GM23338 (cell line): ENCODE data around the gene TECTB. TPM values are rescaled to one million over a fixed set of nuclear protein-coding genes. Genes with fewer than 3 reads are reported as not detected.
A peak's percentile ranks its signal among the peaks of the same experiment; 100 is the strongest.

Experiments
- ATAC-seq: fragments of 200-7000 bp; cut with Tn5 transposase; 3 replicates; pipeline ENCODE4 v1.9.1; 2020
- DNase-seq: peaks from one replicate; pipeline ENCODE4 v3.0.0-alpha.2; 2015; ENCODE audit warnings: low spot score
- H2AFZ ChIP-seq: fragments of 200-600 bp; sonication (generic); 2 replicates; pipeline ENCODE4 v1.8.0; 2016; ENCODE audit warnings: antibody characterized with exemption, mild to moderate bottlenecking, moderate library complexity
- H3F3A ChIP-seq: fragments of 200-600 bp; sonication (generic); replicated peaks from 2 replicates; pipeline ENCODE4 v1.8.0; 2017; ENCODE audit warnings: antibody characterized with exemption, mixed run types, low read depth
- H3K27ac ChIP-seq: fragments of 200-600 bp; sonication (generic); 2 replicates; pipeline ENCODE4 v1.6.1; 2016; ENCODE audit warnings: low read depth
- H3K27me3 ChIP-seq: fragments of 200-600 bp; sonication (generic); 2 replicates; pipeline ENCODE4 v1.8.0; 2016; ENCODE audit warnings: mild to moderate bottlenecking, mixed run types, moderate library complexity; ENCODE audit not compliant: insufficient read depth
- H3K36me3 ChIP-seq: fragments of 200-600 bp; sonication (generic); 2 replicates; pipeline ENCODE4 v1.8.0; 2016; ENCODE audit warnings: mild to moderate bottlenecking; ENCODE audit not compliant: insufficient read depth
- H3K4me1 ChIP-seq: fragments of 200-600 bp; sonication (generic); 2 replicates; pipeline ENCODE4 v1.8.0; 2016; ENCODE audit warnings: mild to moderate bottlenecking, moderate library complexity; ENCODE audit not compliant: insufficient read depth
- H3K4me2 ChIP-seq: fragments of 200-600 bp; sonication (generic); 2 replicates; pipeline ENCODE4 v1.7.1; 2017; ENCODE audit warnings: mixed run types
- H3K4me3 ChIP-seq: fragments of 200-600 bp; sonication (generic); 2 replicates; pipeline ENCODE4 v1.6.1; 2016; ENCODE audit warnings: mixed run types
- H3K79me2 ChIP-seq: fragments of 200-600 bp; sonication (generic); replicated peaks from 2 replicates; pipeline ENCODE4 v1.8.0; 2017; ENCODE audit warnings: mild to moderate bottlenecking; ENCODE audit not compliant: insufficient read depth
- H3K9me2 ChIP-seq: fragments of 200-600 bp; sonication (generic); 2 replicates; pipeline ENCODE4 v1.8.0; 2017; ENCODE audit not compliant: insufficient read depth
- H4K20me1 ChIP-seq: fragments of 200-600 bp; sonication (generic); replicated peaks from 2 replicates; pipeline ENCODE4 v1.8.0; 2017; ENCODE audit warnings: mild to moderate bottlenecking; ENCODE audit not compliant: insufficient read depth
- H3K27ac Mint-ChIP-seq: 2 replicates; pipeline ENCODE4 v1.8.0; 2020; ENCODE audit warnings: inconsistent platforms, mild to moderate bottlenecking, moderate library complexity, mixed read lengths
- H3K27me3 Mint-ChIP-seq: 3 replicates; pipeline ENCODE4 v1.8.0; 2022; ENCODE audit warnings: low read depth, mild to moderate bottlenecking, moderate library complexity, mixed read lengths, inconsistent platforms; ENCODE audit not compliant: insufficient read depth, poor library complexity
- H3K36me3 Mint-ChIP-seq: 3 replicates; pipeline ENCODE4 v1.8.0; 2021; ENCODE audit warnings: low read depth, mild to moderate bottlenecking, inconsistent platforms, moderate library complexity, mixed read lengths
- H3K4me1 Mint-ChIP-seq: 3 replicates; pipeline ENCODE4 v1.8.0; 2020; ENCODE audit warnings: mild to moderate bottlenecking, inconsistent platforms, mixed read lengths
- H3K4me3 Mint-ChIP-seq: 3 replicates; pipeline ENCODE4 v1.8.0; 2021; ENCODE audit warnings: moderate library complexity, mild to moderate bottlenecking, inconsistent platforms, mixed read lengths
- H3K9me3 Mint-ChIP-seq: 3 replicates; pipeline ENCODE4 v1.8.0; 2020; ENCODE audit warnings: moderate library complexity, mild to moderate bottlenecking, inconsistent platforms, mixed read lengths
- CREB1 ChIP-seq: fragments of 250-450 bp; sonication (Bioruptor Pico); IDR thresholded peaks from 2 replicates; pipeline ENCODE4 v1.5.0; 2020; ENCODE audit warnings: low read depth, mild to moderate bottlenecking, moderate library complexity
- EZH2 ChIP-seq: fragments of 200-600 bp; sonication (generic); IDR thresholded peaks from one replicate; pipeline ENCODE4 v1.8.0; 2017; ENCODE audit warnings: antibody characterized with exemption, mild to moderate bottlenecking, low read depth; ENCODE audit not compliant: unreplicated experiment
- EZH2phosphoT487 ChIP-seq: fragments of 200-600 bp; sonication (generic); IDR thresholded peaks from one replicate; pipeline ENCODE4 v1.8.1; 2018; ENCODE audit warnings: antibody characterized with exemption; ENCODE audit not compliant: unreplicated experiment
- JUNB ChIP-seq: IDR thresholded peaks from one replicate; pipeline ENCODE4 v1.6.1; 2016; ENCODE audit warnings: antibody characterized with exemption; ENCODE audit not compliant: unreplicated experiment
- NANOG ChIP-seq: IDR thresholded peaks from 2 replicates; pipeline ENCODE4 v1.6.1; 2016; ENCODE audit warnings: antibody characterized with exemption, borderline replicate concordance
- POLR2AphosphoS5 ChIP-seq: IDR thresholded peaks from 2 replicates; pipeline ENCODE4 v1.6.1; 2016; ENCODE audit warnings: antibody characterized with exemption, low read depth
- STAT1 ChIP-seq: IDR thresholded peaks from one replicate; pipeline ENCODE4 v1.6.1; 2016; ENCODE audit warnings: antibody characterized with exemption; ENCODE audit not compliant: unreplicated experiment
- ZNF114 ChIP-seq: fragments of 250-450 bp; sonication (Bioruptor Pico); IDR thresholded peaks from 2 replicates; pipeline ENCODE4 v1.5.0; 2020; ENCODE audit warnings: mild to moderate bottlenecking, moderate library complexity
- ZNF331 ChIP-seq: fragments of 250-450 bp; sonication (Bioruptor Pico); IDR thresholded peaks from 2 replicates; pipeline ENCODE4 v1.5.0; 2020; ENCODE audit warnings: low read depth, mild to moderate bottlenecking, moderate library complexity
- polyA plus RNA-seq: library from polyadenylated mRNA; unstranded; fragments of >200 nt; fragmentation: Nextera tagmentation; extraction: Ambion mirVana; gene quantifications from 2 replicates; pipeline ENCODE4 v1.2.1, GENCODE V29; 2016
- total RNA-seq: library from RNA; depleted of rRNA; stranded (reverse); fragments of >200 nt; shearing (Covaris generic); gene quantifications from 2 replicates; pipeline ENCODE4 v1.2.3, GENCODE V29; 2014
- TF ChIP-seq, protein P1 (sequence below): IDR thresholded peaks from 2 replicates; pipeline ENCODE4 v1.6.1; 2016; ENCODE audit warnings: antibody characterized with exemption
- TF ChIP-seq, protein P2 (sequence below), 2 experiments: fragments of 200-600 bp in 1 of 2; sonication (generic) in 1 of 2; conservative IDR thresholded peaks; 2 replicates each; pipeline versions ENCODE4 v1.5.1 to v1.6.1; 2016 to 2017; ENCODE audit warnings: antibody characterized with exemption in 2 of 2, low read depth in 2 of 2, mild to moderate bottlenecking in 2 of 2, moderate library complexity in 1 of 2
- TF ChIP-seq, protein P3 (sequence below): fragments of 250-450 bp; sonication (Bioruptor Pico); IDR thresholded peaks from 2 replicates; pipeline ENCODE4 v1.5.0; 2020; ENCODE audit warnings: mild to moderate bottlenecking, moderate library complexity
- TF ChIP-seq, protein P4 (sequence below): IDR thresholded peaks from one replicate; pipeline ENCODE4 v1.6.1; 2018; ENCODE audit warnings: antibody characterized with exemption; ENCODE audit not compliant: unreplicated experiment

TECTB gene
- total and polyA plus RNA-seq, 2 experiments from 2014 or later, result not detected

DNA sequence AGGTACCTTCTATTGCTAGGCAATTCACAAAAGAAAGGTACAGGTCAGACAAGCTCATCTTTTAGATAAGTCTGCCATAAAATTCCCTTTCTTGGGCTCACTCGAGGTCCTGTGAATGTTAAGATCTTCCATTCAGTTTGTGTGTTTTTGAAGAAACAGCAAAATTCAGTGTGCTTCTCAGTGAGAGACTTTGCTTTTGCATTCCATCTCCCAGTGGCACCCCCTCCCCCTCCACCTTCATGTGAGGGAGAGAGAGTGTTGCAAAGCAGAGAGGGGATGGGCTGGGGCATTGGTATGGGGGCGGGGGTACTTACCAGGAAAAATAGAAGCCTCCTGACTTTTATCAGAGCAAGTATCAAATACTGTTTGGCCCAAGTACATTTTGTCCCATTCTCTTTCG is 3.8 kb upstream of the TECTB start:
- Histone ChIP-seq H3F3A (no peaks in the 10 kb centered on the region), H3K4me2 (peak overlapping the region; percentile 56), H3K27me3 (no peaks in the 10 kb centered on the region), H3K4me1 (peaks cover 24% of the 10 kb centered on the region), H3K79me2 (no peaks in the 10 kb centered on the region), H3K9me2 (0 out of 2 replicates have a peak, but pooled peaks cover 2% of the 10 kb centered on the region), H3K27ac (no peak overlapping the region), H3K36me3 (no peaks in the 10 kb centered on the region), H2AFZ (peak overlapping the region; percentile 20; the same call in 1 of the 2 replicates), H3K4me3 (0 out of 2 replicates have a peak overlapping the region, but pooled peaks have one; percentile 23), H4K20me1 (no peaks in the 10 kb centered on the region)
- H3K27me3 Mint-ChIP-seq, result peaks cover 3% of the 10 kb centered on the region
- H3K36me3 Mint-ChIP-seq, result no peaks in the 10 kb centered on the region
- peak overlapping the region; percentile 57 for H3K4me3 Mint-ChIP-seq
- DNase-seq (peak; percentile 53), ATAC-seq (peak; percentile 94)
- H3K4me1 Mint-ChIP-seq, result peaks cover 24% of the 10 kb centered on the region
- peak overlapping the region; percentile 46; the same call in 1 of the 2 replicates for H3K27ac Mint-ChIP-seq
- no peaks in the 10 kb centered on the region for H3K9me3 Mint-ChIP-seq
- TF ChIP-seq, protein P1, sequence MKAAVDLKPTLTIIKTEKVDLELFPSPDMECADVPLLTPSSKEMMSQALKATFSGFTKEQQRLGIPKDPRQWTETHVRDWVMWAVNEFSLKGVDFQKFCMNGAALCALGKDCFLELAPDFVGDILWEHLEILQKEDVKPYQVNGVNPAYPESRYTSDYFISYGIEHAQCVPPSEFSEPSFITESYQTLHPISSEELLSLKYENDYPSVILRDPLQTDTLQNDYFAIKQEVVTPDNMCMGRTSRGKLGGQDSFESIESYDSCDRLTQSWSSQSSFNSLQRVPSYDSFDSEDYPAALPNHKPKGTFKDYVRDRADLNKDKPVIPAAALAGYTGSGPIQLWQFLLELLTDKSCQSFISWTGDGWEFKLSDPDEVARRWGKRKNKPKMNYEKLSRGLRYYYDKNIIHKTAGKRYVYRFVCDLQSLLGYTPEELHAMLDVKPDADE, result no peak
- TF ChIP-seq, protein P2, sequence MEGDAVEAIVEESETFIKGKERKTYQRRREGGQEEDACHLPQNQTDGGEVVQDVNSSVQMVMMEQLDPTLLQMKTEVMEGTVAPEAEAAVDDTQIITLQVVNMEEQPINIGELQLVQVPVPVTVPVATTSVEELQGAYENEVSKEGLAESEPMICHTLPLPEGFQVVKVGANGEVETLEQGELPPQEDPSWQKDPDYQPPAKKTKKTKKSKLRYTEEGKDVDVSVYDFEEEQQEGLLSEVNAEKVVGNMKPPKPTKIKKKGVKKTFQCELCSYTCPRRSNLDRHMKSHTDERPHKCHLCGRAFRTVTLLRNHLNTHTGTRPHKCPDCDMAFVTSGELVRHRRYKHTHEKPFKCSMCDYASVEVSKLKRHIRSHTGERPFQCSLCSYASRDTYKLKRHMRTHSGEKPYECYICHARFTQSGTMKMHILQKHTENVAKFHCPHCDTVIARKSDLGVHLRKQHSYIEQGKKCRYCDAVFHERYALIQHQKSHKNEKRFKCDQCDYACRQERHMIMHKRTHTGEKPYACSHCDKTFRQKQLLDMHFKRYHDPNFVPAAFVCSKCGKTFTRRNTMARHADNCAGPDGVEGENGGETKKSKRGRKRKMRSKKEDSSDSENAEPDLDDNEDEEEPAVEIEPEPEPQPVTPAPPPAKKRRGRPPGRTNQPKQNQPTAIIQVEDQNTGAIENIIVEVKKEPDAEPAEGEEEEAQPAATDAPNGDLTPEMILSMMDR (conservative IDR thresholded peaks at IDR 0.05; ENCODE audit: low read depth in 2 of 2), result no peak
- TF ChIP-seq, protein P3, sequence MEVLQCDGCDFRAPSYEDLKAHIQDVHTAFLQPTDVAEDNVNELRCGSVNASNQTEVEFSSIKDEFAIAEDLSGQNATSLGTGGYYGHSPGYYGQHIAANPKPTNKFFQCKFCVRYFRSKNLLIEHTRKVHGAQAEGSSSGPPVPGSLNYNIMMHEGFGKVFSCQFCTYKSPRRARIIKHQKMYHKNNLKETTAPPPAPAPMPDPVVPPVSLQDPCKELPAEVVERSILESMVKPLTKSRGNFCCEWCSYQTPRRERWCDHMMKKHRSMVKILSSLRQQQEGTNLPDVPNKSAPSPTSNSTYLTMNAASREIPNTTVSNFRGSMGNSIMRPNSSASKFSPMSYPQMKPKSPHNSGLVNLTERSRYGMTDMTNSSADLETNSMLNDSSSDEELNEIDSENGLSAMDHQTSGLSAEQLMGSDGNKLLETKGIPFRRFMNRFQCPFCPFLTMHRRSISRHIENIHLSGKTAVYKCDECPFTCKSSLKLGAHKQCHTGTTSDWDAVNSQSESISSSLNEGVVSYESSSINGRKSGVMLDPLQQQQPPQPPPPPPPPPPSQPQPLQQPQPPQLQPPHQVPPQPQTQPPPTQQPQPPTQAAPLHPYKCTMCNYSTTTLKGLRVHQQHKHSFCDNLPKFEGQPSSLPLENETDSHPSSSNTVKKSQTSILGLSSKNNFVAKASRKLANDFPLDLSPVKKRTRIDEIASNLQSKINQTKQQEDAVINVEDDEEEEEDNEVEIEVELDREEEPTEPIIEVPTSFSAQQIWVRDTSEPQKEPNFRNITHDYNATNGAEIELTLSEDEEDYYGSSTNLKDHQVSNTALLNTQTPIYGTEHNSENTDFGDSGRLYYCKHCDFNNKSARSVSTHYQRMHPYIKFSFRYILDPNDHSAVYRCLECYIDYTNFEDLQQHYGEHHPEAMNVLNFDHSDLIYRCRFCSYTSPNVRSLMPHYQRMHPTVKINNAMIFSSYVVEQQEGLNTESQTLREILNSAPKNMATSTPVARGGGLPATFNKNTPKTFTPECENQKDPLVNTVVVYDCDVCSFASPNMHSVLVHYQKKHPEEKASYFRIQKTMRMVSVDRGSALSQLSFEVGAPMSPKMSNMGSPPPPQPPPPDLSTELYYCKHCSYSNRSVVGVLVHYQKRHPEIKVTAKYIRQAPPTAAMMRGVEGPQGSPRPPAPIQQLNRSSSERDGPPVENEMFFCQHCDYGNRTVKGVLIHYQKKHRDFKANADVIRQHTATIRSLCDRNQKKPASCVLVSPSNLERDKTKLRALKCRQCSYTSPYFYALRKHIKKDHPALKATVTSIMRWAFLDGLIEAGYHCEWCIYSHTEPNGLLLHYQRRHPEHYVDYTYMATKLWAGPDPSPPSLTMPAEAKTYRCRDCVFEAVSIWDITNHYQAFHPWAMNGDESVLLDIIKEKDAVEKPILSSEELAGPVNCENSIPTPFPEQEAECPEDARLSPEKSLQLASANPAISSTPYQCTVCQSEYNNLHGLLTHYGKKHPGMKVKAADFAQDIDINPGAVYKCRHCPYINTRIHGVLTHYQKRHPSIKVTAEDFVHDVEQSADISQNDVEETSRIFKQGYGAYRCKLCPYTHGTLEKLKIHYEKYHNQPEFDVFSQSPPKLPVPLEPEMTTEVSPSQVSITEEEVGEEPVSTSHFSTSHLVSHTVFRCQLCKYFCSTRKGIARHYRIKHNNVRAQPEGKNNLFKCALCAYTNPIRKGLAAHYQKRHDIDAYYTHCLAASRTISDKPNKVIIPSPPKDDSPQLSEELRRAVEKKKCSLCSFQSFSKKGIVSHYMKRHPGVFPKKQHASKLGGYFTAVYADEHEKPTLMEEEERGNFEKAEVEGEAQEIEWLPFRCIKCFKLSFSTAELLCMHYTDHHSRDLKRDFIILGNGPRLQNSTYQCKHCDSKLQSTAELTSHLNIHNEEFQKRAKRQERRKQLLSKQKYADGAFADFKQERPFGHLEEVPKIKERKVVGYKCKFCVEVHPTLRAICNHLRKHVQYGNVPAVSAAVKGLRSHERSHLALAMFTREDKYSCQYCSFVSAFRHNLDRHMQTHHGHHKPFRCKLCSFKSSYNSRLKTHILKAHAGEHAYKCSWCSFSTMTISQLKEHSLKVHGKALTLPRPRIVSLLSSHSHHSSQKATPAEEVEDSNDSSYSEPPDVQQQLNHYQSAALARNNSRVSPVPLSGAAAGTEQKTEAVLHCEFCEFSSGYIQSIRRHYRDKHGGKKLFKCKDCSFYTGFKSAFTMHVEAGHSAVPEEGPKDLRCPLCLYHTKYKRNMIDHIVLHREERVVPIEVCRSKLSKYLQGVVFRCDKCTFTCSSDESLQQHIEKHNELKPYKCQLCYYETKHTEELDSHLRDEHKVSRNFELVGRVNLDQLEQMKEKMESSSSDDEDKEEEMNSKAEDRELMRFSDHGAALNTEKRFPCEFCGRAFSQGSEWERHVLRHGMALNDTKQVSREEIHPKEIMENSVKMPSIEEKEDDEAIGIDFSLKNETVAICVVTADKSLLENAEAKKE (CRISPR knock-in tag), result no peak
- TF ChIP-seq STAT1, result no peak
- no peak for TF ChIP-seq CREB1 (CRISPR knock-in tag)
- no peak for TF ChIP-seq ZNF331
- no peak for TF ChIP-seq EZH2phosphoT487
- TF ChIP-seq, protein P4, sequence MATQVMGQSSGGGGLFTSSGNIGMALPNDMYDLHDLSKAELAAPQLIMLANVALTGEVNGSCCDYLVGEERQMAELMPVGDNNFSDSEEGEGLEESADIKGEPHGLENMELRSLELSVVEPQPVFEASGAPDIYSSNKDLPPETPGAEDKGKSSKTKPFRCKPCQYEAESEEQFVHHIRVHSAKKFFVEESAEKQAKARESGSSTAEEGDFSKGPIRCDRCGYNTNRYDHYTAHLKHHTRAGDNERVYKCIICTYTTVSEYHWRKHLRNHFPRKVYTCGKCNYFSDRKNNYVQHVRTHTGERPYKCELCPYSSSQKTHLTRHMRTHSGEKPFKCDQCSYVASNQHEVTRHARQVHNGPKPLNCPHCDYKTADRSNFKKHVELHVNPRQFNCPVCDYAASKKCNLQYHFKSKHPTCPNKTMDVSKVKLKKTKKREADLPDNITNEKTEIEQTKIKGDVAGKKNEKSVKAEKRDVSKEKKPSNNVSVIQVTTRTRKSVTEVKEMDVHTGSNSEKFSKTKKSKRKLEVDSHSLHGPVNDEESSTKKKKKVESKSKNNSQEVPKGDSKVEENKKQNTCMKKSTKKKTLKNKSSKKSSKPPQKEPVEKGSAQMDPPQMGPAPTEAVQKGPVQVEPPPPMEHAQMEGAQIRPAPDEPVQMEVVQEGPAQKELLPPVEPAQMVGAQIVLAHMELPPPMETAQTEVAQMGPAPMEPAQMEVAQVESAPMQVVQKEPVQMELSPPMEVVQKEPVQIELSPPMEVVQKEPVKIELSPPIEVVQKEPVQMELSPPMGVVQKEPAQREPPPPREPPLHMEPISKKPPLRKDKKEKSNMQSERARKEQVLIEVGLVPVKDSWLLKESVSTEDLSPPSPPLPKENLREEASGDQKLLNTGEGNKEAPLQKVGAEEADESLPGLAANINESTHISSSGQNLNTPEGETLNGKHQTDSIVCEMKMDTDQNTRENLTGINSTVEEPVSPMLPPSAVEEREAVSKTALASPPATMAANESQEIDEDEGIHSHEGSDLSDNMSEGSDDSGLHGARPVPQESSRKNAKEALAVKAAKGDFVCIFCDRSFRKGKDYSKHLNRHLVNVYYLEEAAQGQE, result no peak
- TF ChIP-seq ZNF114 (CRISPR knock-in tag), result no peak
- TF ChIP-seq EZH2, result no peak
- TF ChIP-seq POLR2AphosphoS5, result no peak
- TF ChIP-seq JUNB, result no peak
- TF ChIP-seq NANOG, result no peak
